IMR-90 (cell line): ENCODE data around the gene FNDC3B. TPM values are rescaled to one million over a fixed set of nuclear protein-coding genes. Genes with fewer than 3 reads are reported as not detected.

Experiments used
- ATAC-seq: fragments of 200-7000 bp; cut with Tn5 transposase; 2 replicates; pipeline ENCODE4 v1.9.1; 2020; ENCODE audit warnings: low read depth, mild to moderate bottlenecking, moderate library complexity
- BruUV-seq: library from RNA; stranded (reverse); fragments of 400-500 nt; replicated peaks from 2 replicates; lab custom pipeline; 2021; lab: Mats Ljungman, UMichigan
- CTCF ChIA-PET: fragments of 300-600 bp; formaldehyde crosslinking; extraction: SDS; loops from one replicate; lab custom pipeline; 2021; ENCODE audit warnings: antibody characterized with exemption; lab: Yijun Ruan, JAX
- POLR2A ChIA-PET: fragments of 300-600 bp; sonication (Branson Sonifier 250); formaldehyde crosslinking; loops from one replicate; lab custom pipeline; 2022; ENCODE audit warnings: antibody characterized with exemption; ENCODE audit not compliant: unreplicated experiment; lab: Charles Lee
- DNase-seq: peaks from one replicate; pipeline ENCODE4 v3.0.0; 2013
- H2AFZ ChIP-seq: replicated peaks from 2 replicates; pipeline ENCODE3; 2013; ENCODE audit warnings: low read length, mild to moderate bottlenecking; ENCODE audit not compliant: poor library complexity
- H2AK5ac ChIP-seq: 2 replicates; pipeline ENCODE4 v1.6.1; 2013; ENCODE audit warnings: low read depth, low read length, inconsistent platforms
- H2AK9ac ChIP-seq: replicated peaks from 2 replicates; pipeline ENCODE3; 2013; ENCODE audit warnings: mild to moderate bottlenecking, low read depth, low read length, moderate library complexity; ENCODE audit not compliant: poor library complexity
- H2BK120ac ChIP-seq: 2 replicates; pipeline ENCODE4 v1.6.1; 2013; ENCODE audit warnings: low read depth, low read length, inconsistent platforms
- H2BK15ac ChIP-seq: 3 replicates; pipeline ENCODE4 v1.6.1; 2013; ENCODE audit warnings: low read depth, low read length, inconsistent platforms
- H2BK20ac ChIP-seq: 2 replicates; pipeline ENCODE4 v1.6.1; 2013; ENCODE audit warnings: low read depth, mild to moderate bottlenecking, inconsistent platforms, low read length, moderate library complexity
- H2BK5ac ChIP-seq: 2 replicates; pipeline ENCODE4 v1.6.1; 2013; ENCODE audit warnings: mild to moderate bottlenecking, low read depth, low read length, inconsistent platforms; ENCODE audit not compliant: poor library complexity, severe bottlenecking
- H3K14ac ChIP-seq: replicated peaks from 2 replicates; pipeline ENCODE4 v1.6.1; 2013; ENCODE audit warnings: low read depth, low read length, inconsistent platforms
- H3K18ac ChIP-seq: 2 replicates; pipeline ENCODE4 v1.6.1; 2013; ENCODE audit warnings: low read depth, low read length, control low read depth
- H3K23ac ChIP-seq: 2 replicates; pipeline ENCODE4 v1.6.1; 2013; ENCODE audit warnings: low read depth, low read length, inconsistent platforms
- H3K27ac ChIP-seq: 2 replicates; pipeline ENCODE4 v1.5.1; 2013; ENCODE audit warnings: mild to moderate bottlenecking, control low read depth, low read length; ENCODE audit not compliant: insufficient read depth
- H3K27me3 ChIP-seq: 2 replicates; pipeline ENCODE4 v1.6.1; 2013; ENCODE audit warnings: low read length; ENCODE audit not compliant: control insufficient read depth, insufficient read depth
- H3K36me3 ChIP-seq: 2 replicates; pipeline ENCODE4 v1.6.1; 2013; ENCODE audit warnings: low read length, mixed read lengths; ENCODE audit not compliant: control insufficient read depth, insufficient read depth
- H3K4ac ChIP-seq: 2 replicates; pipeline ENCODE4 v1.6.1; 2013; ENCODE audit warnings: low read depth, low read length, inconsistent platforms
- H3K4me1 ChIP-seq: 2 replicates; pipeline ENCODE4 v1.6.1; 2013; ENCODE audit warnings: low read length, mixed read lengths; ENCODE audit not compliant: control insufficient read depth, insufficient read depth
- H3K4me2 ChIP-seq: 2 replicates; pipeline ENCODE4 v1.6.1; 2013; ENCODE audit warnings: low read depth, mild to moderate bottlenecking, control low read depth, low read length, moderate library complexity
- H3K4me3 ChIP-seq: 2 replicates; pipeline ENCODE4 v1.5.1; 2013; ENCODE audit warnings: low read depth, mild to moderate bottlenecking, control low read depth, low read length, moderate library complexity; ENCODE audit not compliant: insufficient read depth
- H3K56ac ChIP-seq: 2 replicates; pipeline ENCODE4 v1.6.1; 2013; ENCODE audit warnings: low read length, inconsistent platforms; ENCODE audit not compliant: insufficient read depth; ENCODE audit errors: extremely low read depth
- H3K79me1 ChIP-seq, 2 experiments: 2 replicates each; pipeline ENCODE4 v1.6.1; 2013; ENCODE audit warnings: low read length in 2 of 2, inconsistent platforms in 1 of 2, low read depth in 1 of 2
- H3K9ac ChIP-seq: 2 replicates; pipeline ENCODE4 v1.6.1; 2013; ENCODE audit warnings: low read depth, low read length, control low read depth
- H3K9me1 ChIP-seq: 2 replicates; pipeline ENCODE4 v1.6.1; 2013; ENCODE audit warnings: low read length, inconsistent platforms; ENCODE audit not compliant: insufficient read depth
- H3K9me3 ChIP-seq: 2 replicates; pipeline ENCODE4 v1.6.1; 2013; ENCODE audit warnings: low read length; ENCODE audit not compliant: control insufficient read depth, insufficient read depth
- H4K20me1 ChIP-seq: 2 replicates; pipeline ENCODE4 v1.6.1; 2013; ENCODE audit warnings: low read length, inconsistent platforms; ENCODE audit not compliant: insufficient read depth
- H4K5ac ChIP-seq: 2 replicates; pipeline ENCODE4 v1.6.1; 2013; ENCODE audit warnings: mild to moderate bottlenecking, low read depth, low read length, control low read depth
- H4K8ac ChIP-seq, 2 experiments: 2 replicates each; pipeline ENCODE4 v1.6.1; 2013; ENCODE audit warnings: low read depth in 2 of 2, low read length in 2 of 2, control low read depth in 1 of 2, inconsistent platforms in 1 of 2
- H4K91ac ChIP-seq: 2 replicates; pipeline ENCODE4 v1.6.1; 2013; ENCODE audit warnings: low read depth, low read length, inconsistent platforms; ENCODE audit not compliant: insufficient read depth
- BHLHE40 ChIP-seq: fragments of 150-350 bp; IDR thresholded peaks from 2 replicates; pipeline ENCODE4 v1.6.1; 2016; ENCODE audit warnings: mild to moderate bottlenecking, low read depth, low read length
- CEBPB ChIP-seq: IDR thresholded peaks from 2 replicates; pipeline ENCODE4 v1.6.1; 2012; ENCODE audit warnings: low read depth, low read length, improper control_type of control experiment
- CHD1 ChIP-seq: IDR thresholded peaks from 2 replicates; pipeline ENCODE4 v1.6.1; 2012; ENCODE audit warnings: low read depth, low read length, improper control_type of control experiment
- FOS ChIP-seq: fragments of 150-350 bp; IDR thresholded peaks from 2 replicates; pipeline ENCODE4 v1.6.1; 2016; ENCODE audit warnings: low read depth, low read length
- MAFK ChIP-seq: IDR thresholded peaks from 2 replicates; pipeline ENCODE4 v1.6.1; 2012; ENCODE audit warnings: low read depth, low read length, improper control_type of control experiment
- MAZ ChIP-seq: IDR thresholded peaks from 2 replicates; pipeline ENCODE4 v1.6.1; 2012; ENCODE audit warnings: low read depth, mild to moderate bottlenecking, low read length, improper control_type of control experiment, moderate library complexity, borderline replicate concordance
- MXI1 ChIP-seq: IDR thresholded peaks from 2 replicates; pipeline ENCODE4 v1.6.1; 2012; ENCODE audit warnings: low read depth, mild to moderate bottlenecking, low read length, moderate library complexity, borderline replicate concordance
- NFE2L2 ChIP-seq: fragments of 150-350 bp; IDR thresholded peaks from 2 replicates; pipeline ENCODE4 v1.6.1; 2016; ENCODE audit warnings: low read depth, mild to moderate bottlenecking, low read length
- POLR2A ChIP-seq: IDR thresholded peaks from 2 replicates; pipeline ENCODE4 v1.6.1; 2012; ENCODE audit warnings: mild to moderate bottlenecking, low read depth, low read length
- RAD21 ChIP-seq: IDR thresholded peaks from 2 replicates; pipeline ENCODE4 v1.6.1; 2012; ENCODE audit warnings: low read length, improper control_type of control experiment
- RCOR1 ChIP-seq: IDR thresholded peaks from 2 replicates; pipeline ENCODE4 v1.6.1; 2012; ENCODE audit warnings: mild to moderate bottlenecking, low read length, improper control_type of control experiment; ENCODE audit not compliant: insufficient replicate concordance
- RFX5 ChIP-seq: IDR thresholded peaks from 2 replicates; pipeline ENCODE4 v1.8.0; 2012; ENCODE audit warnings: low read depth, mild to moderate bottlenecking, low read length, moderate library complexity
- SMC3 ChIP-seq: fragments of 150-350 bp; IDR thresholded peaks from 2 replicates; pipeline ENCODE4 v1.6.1; 2016; ENCODE audit warnings: low read depth, mild to moderate bottlenecking, antibody characterized with exemption, low read length, moderate library complexity
- WGBS, 2 experiments: methylation state at CpG; one replicate each; pipeline versions ENCODE4 v1.1.5 to v1.1.7; 2013; ENCODE audit warnings: missing lambda C conversion rate in 2 of 2; ENCODE audit not compliant: insufficient read length in 1 of 2; ENCODE audit errors: extremely low coverage in 2 of 2; 5-methylcytosine and 5-hydroxymethylcytosine counted together
- dilution Hi-C: fragments of 300-500 bp; cut with HindIII; formaldehyde crosslinking; loops from one replicate; pipeline ENCODE4 v1.14.3; 2018; ENCODE audit warnings: low sequenced_read_pairs; ENCODE audit not compliant: unreplicated experiment
- in situ Hi-C: fragments of 300-500 bp; cut with MboI; formaldehyde crosslinking; loops from 3 replicates; pipeline ENCODE4 v1.14.3; 2019; ENCODE audit warnings: low sequenced_read_pairs, inconsistent platforms, mixed read lengths
- intact Hi-C: fragments of 100-400 bp; cut with micrococcal nuclease; formaldehyde crosslinking; loops from 2 replicates; pipeline ENCODE4 v1.10.0; 2022
- polyA plus RNA-seq, 3 experiments: library from polyadenylated mRNA; depleted of rRNA; stranded (reverse); fragments of >200 nt; gene quantifications; 2 replicates each; pipeline ENCODE4 v1.2.3, GENCODE V29; 2012; ENCODE audit warnings: low replicate concordance in 1 of 3
- total RNA-seq: library from RNA; depleted of rRNA; stranded (reverse); fragments of >200 nt; gene quantifications from 2 replicates; pipeline ENCODE4 v1.2.3, GENCODE V29; 2012
- TF ChIP-seq, protein P1 (sequence below): fragments of 150-350 bp; IDR thresholded peaks from 2 replicates; pipeline ENCODE4 v1.6.1; 2016; ENCODE audit warnings: low read depth, mild to moderate bottlenecking, low read length, moderate library complexity, borderline replicate concordance
- TF ChIP-seq, protein P2 (sequence below): conservative IDR thresholded peaks from 2 replicates; pipeline ENCODE4 v1.5.1; 2012; ENCODE audit warnings: mild to moderate bottlenecking, low read depth, low read length, improper control_type of control experiment
- TF ChIP-seq, protein P3 (sequence below): fragments of 150-350 bp; IDR thresholded peaks from 2 replicates; pipeline ENCODE4 v1.6.1; 2017; ENCODE audit warnings: mild to moderate bottlenecking, antibody characterized with exemption, low read length, low read depth

FNDC3B gene
- total and polyA plus RNA-seq, 2 of the 4 experiments (the other 2 are of a cell fraction) = 23.9 to 150 TPM

DNA sequence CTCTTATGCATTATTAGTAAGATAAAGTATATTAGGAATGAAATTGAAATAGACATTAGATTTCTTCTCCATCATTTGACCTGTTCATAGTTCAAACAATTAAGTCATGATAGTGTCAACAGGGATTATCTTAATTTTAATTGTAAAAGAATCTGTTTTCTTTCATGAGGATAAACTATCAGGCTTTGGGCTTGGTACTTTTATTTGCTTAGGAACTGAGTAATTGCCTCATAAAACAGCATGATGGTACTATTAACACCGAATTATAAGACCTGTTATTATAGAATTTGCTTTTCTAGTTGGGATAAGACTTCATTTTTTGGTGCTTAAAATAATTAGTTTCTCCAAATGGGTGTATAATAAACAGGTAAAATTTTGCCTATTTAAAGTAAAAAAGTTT is 71.8 kb downstream of the FNDC3B start:
- H3K27me3 ChIP-seq = no peaks in the 10 kb centered on the region
- no peak overlapping the region for H2AFZ ChIP-seq
- BruUV-seq = no TSS peak
- ChIA-PET POLR2A (no interaction called here), CTCF (interaction anchor here (0.7 kb wide), 1 partner anchor 10 kb away, joined by 6 read pairs; no protein-coding TSS in a partner anchor)
- H3K4me1 ChIP-seq = peaks cover 9% of the 10 kb centered on the region
- H3K9me1 ChIP-seq = peaks cover 43% of the 10 kb centered on the region
- H2BK5ac ChIP-seq = no peak overlapping the region
- H3K18ac ChIP-seq = no peak overlapping the region
- no peak overlapping the region for H3K23ac ChIP-seq
- no peak overlapping the region for H4K5ac ChIP-seq
- in situ Hi-C loops = no loop called here
- no peak overlapping the region for H3K56ac ChIP-seq
- H3K14ac ChIP-seq = no peak overlapping the region
- no peak overlapping the region for H2BK20ac ChIP-seq
- no peak overlapping the region for H3K4me2 ChIP-seq
- no peak overlapping the region for H3K9ac ChIP-seq
- no peak overlapping the region for H2BK15ac ChIP-seq
- no peak overlapping the region for H2AK9ac ChIP-seq
- H4K20me1 ChIP-seq = peaks cover 85% of the 10 kb centered on the region
- intact Hi-C loops = no loop called here
- H3K36me3 ChIP-seq = peaks cover 29% of the 10 kb centered on the region
- DNase-seq (no peak), ATAC-seq (no peak)
- H2BK120ac ChIP-seq = no peak overlapping the region
- H3K27ac ChIP-seq = no peak overlapping the region
- H4K8ac ChIP-seq = no peak overlapping the region
- no peak overlapping the region for H2AK5ac ChIP-seq
- no peak overlapping the region for H4K91ac ChIP-seq
- H3K4me3 ChIP-seq = no peak overlapping the region
- H3K79me1 ChIP-seq = peaks cover 48 to 79% of the 10 kb centered on the region in 2 experiments
- no CpG with 5 or more reads among the region's 1 CpG for WGBS, 2 experiments
- no peaks in the 10 kb centered on the region for H3K9me3 ChIP-seq
- no peak overlapping the region for H3K4ac ChIP-seq
- dilution Hi-C loops = no loop called here
- no peak for TF ChIP-seq SMC3
- TF ChIP-seq BHLHE40 = no peak
- TF ChIP-seq, protein P1, sequence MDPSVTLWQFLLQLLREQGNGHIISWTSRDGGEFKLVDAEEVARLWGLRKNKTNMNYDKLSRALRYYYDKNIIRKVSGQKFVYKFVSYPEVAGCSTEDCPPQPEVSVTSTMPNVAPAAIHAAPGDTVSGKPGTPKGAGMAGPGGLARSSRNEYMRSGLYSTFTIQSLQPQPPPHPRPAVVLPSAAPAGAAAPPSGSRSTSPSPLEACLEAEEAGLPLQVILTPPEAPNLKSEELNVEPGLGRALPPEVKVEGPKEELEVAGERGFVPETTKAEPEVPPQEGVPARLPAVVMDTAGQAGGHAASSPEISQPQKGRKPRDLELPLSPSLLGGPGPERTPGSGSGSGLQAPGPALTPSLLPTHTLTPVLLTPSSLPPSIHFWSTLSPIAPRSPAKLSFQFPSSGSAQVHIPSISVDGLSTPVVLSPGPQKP = no peak
- TF ChIP-seq NFE2L2 = no peak
- TF ChIP-seq MAFK = no peak
- no peak for TF ChIP-seq RAD21
- TF ChIP-seq CEBPB = no peak
- no peak for TF ChIP-seq MAZ
- no peak for TF ChIP-seq RFX5
- TF ChIP-seq, protein P2, sequence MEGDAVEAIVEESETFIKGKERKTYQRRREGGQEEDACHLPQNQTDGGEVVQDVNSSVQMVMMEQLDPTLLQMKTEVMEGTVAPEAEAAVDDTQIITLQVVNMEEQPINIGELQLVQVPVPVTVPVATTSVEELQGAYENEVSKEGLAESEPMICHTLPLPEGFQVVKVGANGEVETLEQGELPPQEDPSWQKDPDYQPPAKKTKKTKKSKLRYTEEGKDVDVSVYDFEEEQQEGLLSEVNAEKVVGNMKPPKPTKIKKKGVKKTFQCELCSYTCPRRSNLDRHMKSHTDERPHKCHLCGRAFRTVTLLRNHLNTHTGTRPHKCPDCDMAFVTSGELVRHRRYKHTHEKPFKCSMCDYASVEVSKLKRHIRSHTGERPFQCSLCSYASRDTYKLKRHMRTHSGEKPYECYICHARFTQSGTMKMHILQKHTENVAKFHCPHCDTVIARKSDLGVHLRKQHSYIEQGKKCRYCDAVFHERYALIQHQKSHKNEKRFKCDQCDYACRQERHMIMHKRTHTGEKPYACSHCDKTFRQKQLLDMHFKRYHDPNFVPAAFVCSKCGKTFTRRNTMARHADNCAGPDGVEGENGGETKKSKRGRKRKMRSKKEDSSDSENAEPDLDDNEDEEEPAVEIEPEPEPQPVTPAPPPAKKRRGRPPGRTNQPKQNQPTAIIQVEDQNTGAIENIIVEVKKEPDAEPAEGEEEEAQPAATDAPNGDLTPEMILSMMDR = no peak
- TF ChIP-seq FOS = no peak
- TF ChIP-seq RCOR1 = no peak
- TF ChIP-seq, protein P3, sequence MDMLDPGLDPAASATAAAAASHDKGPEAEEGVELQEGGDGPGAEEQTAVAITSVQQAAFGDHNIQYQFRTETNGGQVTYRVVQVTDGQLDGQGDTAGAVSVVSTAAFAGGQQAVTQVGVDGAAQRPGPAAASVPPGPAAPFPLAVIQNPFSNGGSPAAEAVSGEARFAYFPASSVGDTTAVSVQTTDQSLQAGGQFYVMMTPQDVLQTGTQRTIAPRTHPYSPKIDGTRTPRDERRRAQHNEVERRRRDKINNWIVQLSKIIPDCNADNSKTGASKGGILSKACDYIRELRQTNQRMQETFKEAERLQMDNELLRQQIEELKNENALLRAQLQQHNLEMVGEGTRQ = no peak
- no peak for TF ChIP-seq CHD1
- TF ChIP-seq POLR2A = no peak
- no peak for TF ChIP-seq MXI1
